ENCODE measurements around the gene TMEM219.

GRCh38 chr16:30007378-30007895, 45.6 kb downstream of the TMEM219 start:
- TF ChIP-seq GATA2 (IDR thresholded peaks at IDR 0.05; ENCODE audit: low read depth, low read length), result no peak
- TF ChIP-seq GATA3 (IDR thresholded peaks at IDR 0.05; ENCODE audit: low read depth, low read length), result no peak

Data from SH-SY5Y (cell line).